Measurements from ENCODE around the gene CEACAM21.

GRCh38 chr19:41553804-41554203, 22.2 kb upstream of the CEACAM21 start:
- TF ChIP-seq CTCF (IDR thresholded peaks at IDR 0.05), result no peak
- TF ChIP-seq CHD2 (IDR thresholded peaks at IDR 0.05; ENCODE audit: low read length, partially characterized antibody), result no peak
- no peak for TF ChIP-seq SMC3 (IDR thresholded peaks at IDR 0.05)
- TF ChIP-seq EP300 (IDR thresholded peaks at IDR 0.05), result no peak
- no peak for TF ChIP-seq RFX5 (IDR thresholded peaks at IDR 0.05)
- no peak for TF ChIP-seq HMGXB4 (CRISPR knock-in tag; IDR thresholded peaks at IDR 0.05; ENCODE audit: borderline replicate concordance)
- TF ChIP-seq RARB (CRISPR knock-in tag; IDR thresholded peaks at IDR 0.05), result no peak
- no peak for TF ChIP-seq NFE2L2 (conservative IDR thresholded peaks at IDR 0.05; ENCODE audit: low read length)
- no peak for TF ChIP-seq GATA3 (IDR thresholded peaks at IDR 0.05; ENCODE audit: borderline replicate concordance)
- no peak for TF ChIP-seq MYC (IDR thresholded peaks at IDR 0.05; ENCODE audit: borderline replicate concordance, low read length)
- TF ChIP-seq RAD21 (conservative IDR thresholded peaks at IDR 0.05 in 1 of 2, IDR thresholded peaks at IDR 0.05 in 1 of 2), result no peak
- no peak for TF ChIP-seq POLR2A (IDR thresholded peaks at IDR 0.05; ENCODE audit: low read length)
- TF ChIP-seq CBX8 (IDR thresholded peaks at IDR 0.05), result peak; percentile 54

Data from A549 (cell line).